ENCODE measurements around the gene BNC1.
A peak's percentile ranks its signal among the peaks of the same experiment; 100 is the strongest.
"Not testable (repeated sequence)": the region's sequence is repeated elsewhere in the genome, so short reads cannot be mapped to it uniquely, and the experiment has no call there.

BNC1 gene

DNA sequence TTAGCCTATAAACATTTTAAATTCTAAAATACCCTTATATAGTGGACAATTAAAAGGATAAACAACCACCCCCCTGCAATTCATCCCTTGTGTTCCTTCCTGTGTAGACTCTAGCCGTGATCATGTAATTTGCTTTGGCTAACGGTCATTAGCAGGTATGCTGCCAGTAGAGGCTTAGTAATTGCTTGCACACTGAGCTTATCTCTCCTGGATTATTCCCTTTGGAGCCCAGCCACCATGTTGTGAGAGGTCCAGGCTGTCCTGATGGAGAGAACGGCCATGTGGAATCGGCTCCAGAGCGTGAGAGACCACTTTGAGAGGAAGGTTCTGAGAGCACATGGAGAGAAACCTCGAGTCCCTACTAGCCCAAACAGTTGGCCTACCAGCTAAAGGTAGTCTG, 11.0 kb upstream of the BNC1 start:
- DNase-seq: no peak

GRCh38 chr15:83293201-83293600, 8.7 kb upstream of the BNC1 start:
- ATAC-seq: no peak
- DNase-seq: no peak

More for the DNA sequence above, 11.0 kb upstream of the BNC1 start:
- ATAC-seq: no peak

DNA sequence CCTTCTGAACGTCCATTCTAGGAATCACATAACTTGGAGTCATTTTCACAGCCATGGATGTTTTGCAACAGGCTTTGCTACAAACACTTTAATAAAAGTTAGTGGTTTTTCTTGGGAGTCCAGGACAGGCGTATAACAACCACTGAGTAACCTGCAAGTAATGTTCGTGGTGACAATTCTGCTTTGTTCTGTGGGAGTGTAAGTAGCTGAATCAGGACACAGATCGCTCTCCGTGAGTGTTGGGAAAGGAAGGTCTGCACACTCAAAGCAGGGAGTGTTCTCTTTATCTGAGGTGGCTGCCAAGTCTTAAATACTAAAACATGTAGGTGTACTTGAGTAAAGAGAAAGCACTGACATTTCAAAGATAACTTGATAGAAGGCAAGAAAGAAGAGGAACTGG, 7.9 kb upstream of the BNC1 start:
- no peak for DNase-seq
- ATAC-seq: no peak

GRCh38 chr15:83290236-83290635, 5.8 kb upstream of the BNC1 start:
- DNase-seq (no peak), ATAC-seq (no peak)

DNA sequence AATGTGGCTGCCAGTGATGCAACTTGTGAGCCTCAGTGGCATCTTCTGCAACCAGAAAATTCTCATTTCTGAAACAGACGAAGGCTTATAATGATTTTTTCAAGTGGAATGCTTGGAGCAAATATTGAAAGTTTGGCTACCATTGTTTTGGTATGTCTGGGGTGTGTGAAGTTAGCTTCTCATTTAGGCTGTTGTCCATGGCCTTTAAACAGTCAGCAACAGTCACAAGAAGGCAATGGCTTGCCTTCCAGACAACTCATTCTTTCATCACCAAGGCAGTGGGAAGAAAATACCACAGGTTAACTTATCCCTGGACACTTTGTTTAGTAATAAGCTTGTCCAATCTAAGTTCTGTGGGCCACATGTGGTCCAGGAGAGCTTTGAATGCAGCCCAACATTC, 4.7 kb upstream of the BNC1 start:
- ATAC-seq (no peak), DNase-seq (no peak)

- DNase-seq: no peak
- ATAC-seq: no peak
Observed at GRCh38 chr15:83288381-83288801, 3.9 kb upstream of the BNC1 start.

DNA sequence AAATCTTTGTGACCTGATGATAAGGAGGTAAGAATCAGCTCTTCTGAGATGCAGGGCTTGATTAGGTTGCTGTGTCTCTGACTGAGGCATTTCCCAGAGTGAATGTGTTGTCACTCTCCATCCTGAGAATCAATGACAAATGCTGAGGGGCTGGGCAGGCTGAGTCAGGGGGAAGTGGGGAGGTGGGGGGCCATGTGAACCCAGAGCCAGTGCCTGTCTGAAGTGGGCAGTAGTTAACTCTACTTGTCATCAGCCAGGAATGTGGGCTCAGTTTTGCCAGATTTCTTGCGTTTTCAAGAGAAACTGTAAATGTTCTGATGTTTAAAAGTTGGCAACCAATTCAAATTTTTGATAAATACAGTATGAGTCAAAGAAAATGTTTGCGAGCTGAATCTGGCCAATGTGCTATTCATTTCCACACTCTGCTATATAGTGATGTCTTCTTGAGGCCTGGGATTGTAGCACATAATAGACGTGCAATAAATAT, 3.1 kb upstream of the BNC1 start:
- ATAC-seq (no peak), DNase-seq (no peak)

- no peak for ATAC-seq
- no peak for DNase-seq
Observed at GRCh38 chr15:83285979-83286553, 1.6 kb upstream of the BNC1 start.

DNA sequence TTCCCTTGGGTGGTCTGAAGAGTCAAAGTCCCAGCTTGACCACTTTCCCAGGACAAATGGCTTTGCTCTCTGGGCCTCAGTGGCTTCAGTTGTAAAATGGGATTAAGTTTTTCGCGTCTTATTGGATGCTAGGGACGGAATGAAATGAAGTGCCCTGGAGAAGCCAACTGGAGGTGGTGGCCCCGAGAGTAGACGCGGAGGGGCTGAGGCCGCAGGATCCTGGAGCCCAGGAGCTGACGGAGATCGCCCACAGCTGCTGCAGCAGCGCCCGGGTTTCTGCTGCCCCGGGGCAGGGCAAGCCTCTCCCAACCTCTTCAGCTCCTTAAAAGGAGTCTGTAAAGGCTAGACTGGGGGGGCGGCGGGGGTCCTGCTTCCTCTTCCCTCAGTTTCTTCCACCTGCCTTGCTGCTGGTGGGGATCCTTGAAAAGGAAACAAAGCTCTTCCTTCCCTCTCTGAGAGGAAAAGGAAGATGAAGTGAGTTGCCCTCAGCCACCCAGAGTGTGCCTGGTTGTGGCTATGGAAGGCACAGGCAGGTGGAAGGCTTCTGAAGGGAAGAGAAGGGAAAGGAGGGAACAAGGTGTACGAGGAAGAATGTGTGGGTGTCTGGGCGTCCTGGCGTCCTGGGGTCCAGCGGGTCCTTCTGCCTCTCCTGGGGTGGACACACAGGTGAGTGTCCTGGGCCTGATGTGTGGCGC, 967 bp upstream of the BNC1 start:
- no peak for ATAC-seq
- no peak for DNase-seq

GRCh38 chr15:83283813-83284558, 478 bp downstream of the BNC1 start:
- DNase-seq: no peak
- ATAC-seq: no peak

- DNase-seq (peak; percentile 7), ATAC-seq (no peak)
Observed at GRCh38 chr15:83283138-83283812, 1.2 kb downstream of the BNC1 start.

- ATAC-seq (no peak), DNase-seq (no peak)
Observed at GRCh38 chr15:83282776-83283137, 1.7 kb downstream of the BNC1 start.

GRCh38 chr15:83282141-83282540, 2.3 kb downstream of the BNC1 start:
- ATAC-seq: no peak
- no peak for DNase-seq

- no peak for DNase-seq
- ATAC-seq: no peak
Observed at GRCh38 chr15:83278191-83278590, 6.3 kb downstream of the BNC1 start.

- ATAC-seq (peak; percentile 81), DNase-seq (no peak)
Observed at GRCh38 chr15:83276661-83277060, 7.8 kb downstream of the BNC1 start.

GRCh38 chr15:83275412-83275811, 9.1 kb downstream of the BNC1 start:
- ATAC-seq (no peak), DNase-seq (no peak)

DNA sequence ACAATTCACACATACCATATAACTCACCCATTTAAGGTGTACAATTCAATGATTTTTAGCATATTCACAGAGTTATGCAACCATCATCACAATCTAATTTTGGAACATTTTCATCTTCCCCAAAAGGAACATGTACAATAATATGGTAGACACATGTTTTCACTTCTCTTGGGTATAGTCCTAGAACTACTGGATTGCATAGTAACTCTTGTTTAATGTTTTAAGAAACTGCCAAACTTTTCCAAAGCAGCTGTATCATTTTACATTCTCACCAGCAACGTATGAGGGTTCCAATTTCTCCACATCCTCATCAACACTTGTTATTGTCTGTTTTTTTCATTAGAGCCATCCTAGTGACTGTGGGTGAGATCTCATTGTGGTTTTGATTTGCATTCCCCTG, 14.3 kb downstream of the BNC1 start:
- DNase-seq (no peak), ATAC-seq (no peak)

DNA sequence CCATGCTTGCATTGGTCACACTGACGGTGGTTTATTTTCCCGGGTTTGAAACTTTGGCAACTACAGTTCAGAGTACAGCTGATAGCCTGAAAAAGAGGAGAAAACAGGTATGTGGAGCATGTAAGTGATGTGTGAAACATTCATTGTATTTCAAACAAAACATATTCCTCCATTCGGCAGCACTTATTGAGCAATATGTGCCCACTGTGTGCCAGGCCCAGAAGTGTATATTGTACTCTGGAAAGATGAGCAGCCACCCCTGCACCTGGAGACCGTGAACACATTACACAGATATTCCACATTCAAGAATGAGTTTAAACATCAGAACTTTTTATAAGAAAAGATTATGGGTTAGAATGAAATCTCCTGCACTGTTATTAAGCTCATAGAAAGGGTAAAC, 16.3 kb downstream of the BNC1 start:
- no peak for DNase-seq

DNA sequence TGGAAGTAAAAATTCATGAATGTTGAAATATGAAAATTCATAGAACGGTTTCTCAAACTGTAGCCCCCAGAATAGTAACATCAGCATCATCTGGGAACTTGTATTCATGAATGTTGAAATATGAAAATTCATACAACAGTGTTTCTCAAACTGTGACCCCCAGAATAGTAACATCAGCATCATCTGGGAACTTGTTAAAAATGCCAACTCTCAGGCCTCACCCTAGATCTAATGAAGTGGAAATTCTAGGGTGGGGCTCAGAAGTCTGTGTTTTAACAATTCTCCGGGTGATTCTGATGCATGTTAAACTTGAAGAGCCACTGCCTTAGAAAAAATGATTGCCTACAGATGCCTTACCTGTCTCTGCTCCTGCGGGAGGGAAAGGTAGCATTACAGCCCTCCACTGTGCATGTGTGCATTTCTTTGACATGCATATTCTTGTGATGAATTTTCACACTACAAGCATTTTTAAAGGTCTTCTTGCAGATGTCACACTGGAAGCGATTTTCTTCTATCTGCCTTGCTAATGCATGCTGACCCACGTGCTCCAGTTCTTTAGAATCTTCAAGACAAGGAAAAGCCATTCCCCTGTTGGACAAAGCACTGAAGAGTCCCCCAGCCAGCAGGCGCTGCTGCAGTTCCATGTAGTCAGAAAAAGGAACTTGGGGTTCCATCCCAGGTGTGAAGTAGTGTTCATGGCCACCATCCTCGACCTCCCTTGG, 21.7 kb downstream of the BNC1 start:
- ATAC-seq (no peak), DNase-seq (no peak)

More for the DNA sequence above, 16.3 kb downstream of the BNC1 start:
- no peak for ATAC-seq

GRCh38 chr15:83262181-83262580, 22.3 kb downstream of the BNC1 start:
- not testable (repeated sequence) for DNase-seq, ATAC-seq

- DNase-seq: no peak
- no peak for ATAC-seq
Observed at GRCh38 chr15:83250781-83251180, 33.7 kb downstream of the BNC1 start.

DNA sequence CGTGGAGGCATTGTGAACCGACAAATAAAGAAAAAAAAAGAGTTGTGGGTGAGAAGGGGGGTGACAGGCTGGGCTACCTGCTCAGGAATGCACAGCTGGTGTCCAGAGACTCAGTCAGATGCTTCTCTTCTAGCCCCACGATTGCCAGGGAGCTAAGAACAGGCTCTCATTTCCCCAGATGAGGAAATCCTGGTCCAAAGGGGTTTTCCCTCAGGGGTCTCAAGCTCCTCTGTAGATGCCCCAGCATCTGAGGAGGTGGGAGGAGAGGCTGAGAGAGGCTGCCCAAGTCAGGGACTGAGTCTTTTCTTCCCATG, 35.5 kb downstream of the BNC1 start:
- DNase-seq: no peak
- no peak for ATAC-seq
